GM12878 (cell line): ENCODE measurements around the gene UBL4A. TPM values are rescaled to one million over a fixed set of nuclear protein-coding genes. Genes with fewer than 3 reads are reported as not detected.

Experiments
- ATAC-seq: fragments of 200-7000 bp; cut with Tn5 transposase; 3 replicates; pipeline ENCODE4 v1.9.1; 2020; ENCODE audit warnings: mild to moderate bottlenecking, moderate library complexity
- BruUV-seq: library from RNA; stranded (reverse); fragments of 400-500 nt; replicated peaks from 2 replicates; lab custom pipeline; 2021; lab: Mats Ljungman, UMichigan
- CTCF ChIA-PET: fragments of 300-600 bp; sonication (Branson Sonifier 250); formaldehyde crosslinking; extraction: SDS; loops from one replicate; lab custom pipeline; 2021; ENCODE audit warnings: inconsistent platforms; lab: Yijun Ruan, JAX
- POLR2A ChIA-PET: fragments of 350-600 bp; formaldehyde crosslinking; extraction: SDS; loops from one replicate; lab custom pipeline; 2021; ENCODE audit warnings: inconsistent platforms; lab: Charles Lee
- RAD21 ChIA-PET: fragments of 300-600 bp; sonication (Branson Sonifier 250); formaldehyde crosslinking; loops from one replicate; lab custom pipeline; 2023; ENCODE audit warnings: antibody characterized with exemption; ENCODE audit not compliant: unreplicated experiment; lab: Charles Lee
- SMC1A ChIA-PET: fragments of 300-600 bp; sonication (Branson Sonifier 250); formaldehyde crosslinking; loops from one replicate; lab custom pipeline; 2023; ENCODE audit not compliant: unreplicated experiment, uncharacterized antibody; lab: Charles Lee
- DNase-seq: peaks from one replicate; pipeline ENCODE4 v3.0.0-alpha.2; 2011; ENCODE audit warnings: low read depth, low spot score
- FAIRE-seq: peaks from 3 replicates; lab custom pipeline; 2011; peaks lifted over from hg19 to GRCh38; lab: Jason Lieb, UNC
- H2AFZ ChIP-seq: 2 replicates; pipeline ENCODE4 v1.6.0; 2011; ENCODE audit warnings: low read depth, low read length, control low read depth; ENCODE audit not compliant: control insufficient read depth
- H3K27ac ChIP-seq: 2 replicates; pipeline ENCODE4 v1.5.1; 2011; ENCODE audit warnings: control low read depth; ENCODE audit not compliant: control insufficient read depth, insufficient read depth
- H3K27me3 ChIP-seq, 2 experiments: replicated peaks in 1 of 2; 2 replicates each; pipeline versions ENCODE4 v1.6.0 to v1.6.1; 2011; ENCODE audit warnings: low read length in 1 of 2; ENCODE audit not compliant: control insufficient read depth in 2 of 2, insufficient read depth in 2 of 2
- H3K36me3 ChIP-seq, 2 experiments: 2 replicates each; pipeline ENCODE4 v1.5.1; 2011; ENCODE audit warnings: low read length in 1 of 2; ENCODE audit not compliant: control insufficient read depth in 2 of 2, insufficient read depth in 2 of 2
- H3K4me1 ChIP-seq: 2 replicates; pipeline ENCODE4 v1.6.1; 2011; ENCODE audit warnings: mild to moderate bottlenecking, low read length, moderate library complexity, mixed read lengths; ENCODE audit not compliant: control insufficient read depth, insufficient read depth
- H3K4me2 ChIP-seq: 2 replicates; pipeline ENCODE4 v1.6.0; 2011; ENCODE audit warnings: control low read depth; ENCODE audit not compliant: control insufficient read depth, insufficient read depth
- H3K4me3 ChIP-seq: fragments of 200-600 bp; sonication (generic); 2 replicates; pipeline ENCODE4 v1.5.1; 2016
- H3K79me2 ChIP-seq: 2 replicates; pipeline ENCODE4 v1.6.0; 2011; ENCODE audit warnings: low read length; ENCODE audit not compliant: control insufficient read depth, insufficient read depth
- H3K9ac ChIP-seq: 2 replicates; pipeline ENCODE4 v1.8.0; 2011; ENCODE audit warnings: low read length, control low read depth, mixed read lengths; ENCODE audit not compliant: control insufficient read depth, insufficient read depth
- H3K9me3 ChIP-seq: replicated peaks from 3 replicates; pipeline ENCODE4 v1.5.1; 2011; ENCODE audit warnings: mild to moderate bottlenecking, low read length; ENCODE audit not compliant: control insufficient read depth, insufficient read depth
- H4K20me1 ChIP-seq: 2 replicates; pipeline ENCODE4 v1.6.0; 2011; ENCODE audit not compliant: control insufficient read depth, insufficient read depth
- ASH2L ChIP-seq: fragments of 300-600, 200-600 bp; sonication (generic); IDR thresholded peaks from 2 replicates; pipeline ENCODE4 v1.6.1; 2017; ENCODE audit warnings: low read depth, mild to moderate bottlenecking, borderline replicate concordance
- ESRRA ChIP-seq: IDR thresholded peaks from 2 replicates; pipeline ENCODE4 v1.6.1; 2012; ENCODE audit warnings: mild to moderate bottlenecking, low read length, improper control_type of control experiment
- FOXM1 ChIP-seq: IDR thresholded peaks from 2 replicates; pipeline ENCODE4 v1.6.1; 2012; ENCODE audit warnings: low read depth, mild to moderate bottlenecking, inconsistent platforms, low read length, moderate library complexity
- KDM1A ChIP-seq: fragments of 200-600 bp; sonication (generic); IDR thresholded peaks from 2 replicates; pipeline ENCODE4 v1.6.1; 2016; ENCODE audit warnings: borderline replicate concordance
- MXI1 ChIP-seq: fragments of 150-350 bp; IDR thresholded peaks from 2 replicates; pipeline ENCODE4 v1.6.1; 2011; ENCODE audit warnings: low read depth, mild to moderate bottlenecking, inconsistent platforms, low read length, improper control_type of control experiment
- RFX5 ChIP-seq: IDR thresholded peaks from 2 replicates; pipeline ENCODE4 v1.6.1; 2011; ENCODE audit warnings: low read depth, low read length, improper control_type of control experiment
- TCF3 ChIP-seq: IDR thresholded peaks from 2 replicates; pipeline ENCODE4 v1.6.1; 2012; ENCODE audit warnings: low read depth, mild to moderate bottlenecking, low read length, borderline replicate concordance; ENCODE audit not compliant: insufficient read depth
- WGBS: methylation state at CpG from one replicate; pipeline ENCODE4 v1.1.6; 2016; ENCODE audit warnings: low lambda C conversion rate; ENCODE audit not compliant: insufficient replicate concordance, insufficient coverage; ENCODE audit errors: missing lambda C conversion rate; 5-methylcytosine and 5-hydroxymethylcytosine counted together
- in situ Hi-C: fragments of 300-500 bp; cut with MboI; formaldehyde crosslinking; loops from 9 replicates; pipeline ENCODE4 v1.14.3; 2018; ENCODE audit warnings: mixed read lengths
- intact Hi-C: fragments of 100-400 bp; cut with micrococcal nuclease; formaldehyde crosslinking; loops from one replicate; pipeline ENCODE4 v1.14.2; 2022; ENCODE audit not compliant: unreplicated experiment
- polyA plus RNA-seq, 11 experiments: library from polyadenylated mRNA; depleted of rRNA in 4 of 11; unstranded in 6 of 11; stranded (reverse) in 5 of 11; fragments of >200 nt; fragmentation: Nextera tagmentation in 4 of 11; fragmentation: Illumina TruSeq in 1 of 11; extraction: Ambion mirVana in 4 of 11; extraction: Trizol in 1 of 11; gene quantifications; 1 replicate in 1 of 11; 2 replicates in 10 of 11; pipeline versions ENCODE4 v1.2.1 to v1.2.3, GENCODE V29; 2011 to 2016; ENCODE audit warnings: inconsistent platforms in 2 of 11, missing spikeins in 2 of 11, low read depth in 1 of 11
- total RNA-seq, 4 experiments: library from RNA; depleted of rRNA in 3 of 4; stranded (reverse); fragments of >200 nt in 3 of 4; fragmentation: Illumina TruSeq in 1 of 4; extraction: Trizol in 1 of 4; gene quantifications; 2 replicates each; pipeline versions ENCODE4 v1.2.1 to v1.2.3, GENCODE V29; 2013 to 2021
- TF ChIP-seq, protein P1 (sequence below): fragments of 450-650 bp; IDR thresholded peaks from 2 replicates; pipeline ENCODE4 v1.6.1; 2017; ENCODE audit warnings: antibody characterized with exemption, mild to moderate bottlenecking, moderate library complexity
- TF ChIP-seq, protein P2 (sequence below): IDR thresholded peaks from 2 replicates; pipeline ENCODE4 v1.6.1; 2012; ENCODE audit warnings: improper control_type of control experiment, low read depth, low read length; ENCODE audit not compliant: insufficient replicate concordance

UBL4A gene
- total and polyA plus RNA-seq, 10 of the 15 experiments (the other 5 are each of a cell fraction or from before 2014, with no cell fraction given): 4.2 to 49.9 (median 34.0) TPM

DNA sequence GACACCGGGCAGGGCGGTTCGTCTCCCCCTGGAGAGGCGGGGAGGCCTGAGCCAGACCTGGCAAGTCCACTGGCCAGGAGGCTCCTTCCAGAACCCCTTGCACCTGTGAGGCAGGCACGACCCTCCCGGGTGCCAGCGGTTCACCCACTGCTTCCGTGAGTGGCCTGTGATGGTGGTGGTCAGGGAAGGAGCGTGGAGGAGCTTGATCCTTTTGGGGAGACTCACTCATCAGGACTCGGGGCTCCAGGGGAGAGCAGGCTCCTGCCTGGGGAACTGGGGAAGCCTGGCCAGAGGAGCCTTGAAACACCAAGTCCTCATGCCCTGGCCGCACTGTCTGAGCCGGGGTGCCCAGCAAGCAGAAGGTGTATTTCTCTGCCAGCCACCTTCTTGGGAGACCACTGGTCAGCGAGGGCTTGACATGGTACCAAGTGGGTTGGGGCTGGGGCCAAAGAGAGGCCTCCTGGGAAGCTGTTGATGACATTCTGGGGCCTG is 41.6 kb downstream of the UBL4A start:
- BruUV-seq: no TSS peak
- 63% methylated on average over 13 of the region's 13 CpGs for whole genome bisulfite sequencing
- ChIA-PET SMC1A (no interaction called here), RAD21 (no interaction called here), POLR2A (interaction anchor here (0.5 kb wide), 1 partner anchor 508 kb away, joined by 6 read pairs; no protein-coding TSS in a partner anchor), CTCF (no interaction called here)
- peak overlapping the region; percentile 72 for H3K4me2 ChIP-seq
- peak overlapping the region; percentile 61 for H3K9ac ChIP-seq
- ATAC-seq (peak; percentile 38; the same call in 2 of the 3 replicates), DNase-seq (no peak), FAIRE-seq (no peak)
- no peaks in the 10 kb centered on the region for H3K9me3 ChIP-seq
- in situ Hi-C loops: no loop called here
- H3K27ac ChIP-seq: peak overlapping the region; percentile 52
- H3K36me3 ChIP-seq: peaks cover 0 to 5% of the 10 kb centered on the region in 2 experiments; a peak in 1 of 4 replicates
- H2AFZ ChIP-seq: no peak overlapping the region
- peak overlapping the region; percentile 68 for H3K4me3 ChIP-seq
- peaks cover 6% of the 10 kb centered on the region for H3K79me2 ChIP-seq
- H3K4me1 ChIP-seq: 0 out of 2 replicates have a peak, but pooled peaks cover 3% of the 10 kb centered on the region
- TF ChIP-seq, protein P1, sequence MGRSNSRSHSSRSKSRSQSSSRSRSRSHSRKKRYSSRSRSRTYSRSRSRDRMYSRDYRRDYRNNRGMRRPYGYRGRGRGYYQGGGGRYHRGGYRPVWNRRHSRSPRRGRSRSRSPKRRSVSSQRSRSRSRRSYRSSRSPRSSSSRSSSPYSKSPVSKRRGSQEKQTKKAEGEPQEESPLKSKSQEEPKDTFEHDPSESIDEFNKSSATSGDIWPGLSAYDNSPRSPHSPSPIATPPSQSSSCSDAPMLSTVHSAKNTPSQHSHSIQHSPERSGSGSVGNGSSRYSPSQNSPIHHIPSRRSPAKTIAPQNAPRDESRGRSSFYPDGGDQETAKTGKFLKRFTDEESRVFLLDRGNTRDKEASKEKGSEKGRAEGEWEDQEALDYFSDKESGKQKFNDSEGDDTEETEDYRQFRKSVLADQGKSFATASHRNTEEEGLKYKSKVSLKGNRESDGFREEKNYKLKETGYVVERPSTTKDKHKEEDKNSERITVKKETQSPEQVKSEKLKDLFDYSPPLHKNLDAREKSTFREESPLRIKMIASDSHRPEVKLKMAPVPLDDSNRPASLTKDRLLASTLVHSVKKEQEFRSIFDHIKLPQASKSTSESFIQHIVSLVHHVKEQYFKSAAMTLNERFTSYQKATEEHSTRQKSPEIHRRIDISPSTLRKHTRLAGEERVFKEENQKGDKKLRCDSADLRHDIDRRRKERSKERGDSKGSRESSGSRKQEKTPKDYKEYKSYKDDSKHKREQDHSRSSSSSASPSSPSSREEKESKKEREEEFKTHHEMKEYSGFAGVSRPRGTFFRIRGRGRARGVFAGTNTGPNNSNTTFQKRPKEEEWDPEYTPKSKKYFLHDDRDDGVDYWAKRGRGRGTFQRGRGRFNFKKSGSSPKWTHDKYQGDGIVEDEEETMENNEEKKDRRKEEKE: no peak
- TF ChIP-seq, protein P2, sequence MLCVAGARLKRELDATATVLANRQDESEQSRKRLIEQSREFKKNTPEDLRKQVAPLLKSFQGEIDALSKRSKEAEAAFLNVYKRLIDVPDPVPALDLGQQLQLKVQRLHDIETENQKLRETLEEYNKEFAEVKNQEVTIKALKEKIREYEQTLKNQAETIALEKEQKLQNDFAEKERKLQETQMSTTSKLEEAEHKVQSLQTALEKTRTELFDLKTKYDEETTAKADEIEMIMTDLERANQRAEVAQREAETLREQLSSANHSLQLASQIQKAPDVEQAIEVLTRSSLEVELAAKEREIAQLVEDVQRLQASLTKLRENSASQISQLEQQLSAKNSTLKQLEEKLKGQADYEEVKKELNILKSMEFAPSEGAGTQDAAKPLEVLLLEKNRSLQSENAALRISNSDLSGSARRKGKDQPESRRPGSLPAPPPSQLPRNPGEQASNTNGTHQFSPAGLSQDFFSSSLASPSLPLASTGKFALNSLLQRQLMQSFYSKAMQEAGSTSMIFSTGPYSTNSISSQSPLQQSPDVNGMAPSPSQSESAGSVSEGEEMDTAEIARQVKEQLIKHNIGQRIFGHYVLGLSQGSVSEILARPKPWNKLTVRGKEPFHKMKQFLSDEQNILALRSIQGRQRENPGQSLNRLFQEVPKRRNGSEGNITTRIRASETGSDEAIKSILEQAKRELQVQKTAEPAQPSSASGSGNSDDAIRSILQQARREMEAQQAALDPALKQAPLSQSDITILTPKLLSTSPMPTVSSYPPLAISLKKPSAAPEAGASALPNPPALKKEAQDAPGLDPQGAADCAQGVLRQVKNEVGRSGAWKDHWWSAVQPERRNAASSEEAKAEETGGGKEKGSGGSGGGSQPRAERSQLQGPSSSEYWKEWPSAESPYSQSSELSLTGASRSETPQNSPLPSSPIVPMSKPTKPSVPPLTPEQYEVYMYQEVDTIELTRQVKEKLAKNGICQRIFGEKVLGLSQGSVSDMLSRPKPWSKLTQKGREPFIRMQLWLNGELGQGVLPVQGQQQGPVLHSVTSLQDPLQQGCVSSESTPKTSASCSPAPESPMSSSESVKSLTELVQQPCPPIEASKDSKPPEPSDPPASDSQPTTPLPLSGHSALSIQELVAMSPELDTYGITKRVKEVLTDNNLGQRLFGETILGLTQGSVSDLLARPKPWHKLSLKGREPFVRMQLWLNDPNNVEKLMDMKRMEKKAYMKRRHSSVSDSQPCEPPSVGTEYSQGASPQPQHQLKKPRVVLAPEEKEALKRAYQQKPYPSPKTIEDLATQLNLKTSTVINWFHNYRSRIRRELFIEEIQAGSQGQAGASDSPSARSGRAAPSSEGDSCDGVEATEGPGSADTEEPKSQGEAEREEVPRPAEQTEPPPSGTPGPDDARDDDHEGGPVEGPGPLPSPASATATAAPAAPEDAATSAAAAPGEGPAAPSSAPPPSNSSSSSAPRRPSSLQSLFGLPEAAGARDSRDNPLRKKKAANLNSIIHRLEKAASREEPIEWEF: no peak
- TF ChIP-seq ESRRA (no peak), MXI1 (no peak), ASH2L (no peak), TCF3 (no peak), FOXM1 (no peak), RFX5 (no peak), KDM1A (no peak)
- no peaks in the 10 kb centered on the region for H3K27me3 ChIP-seq
- H4K20me1 ChIP-seq: no peaks in the 10 kb centered on the region
- intact Hi-C loops: no loop called here
